GM12801 (cell line): Measurements from ENCODE around the gene ZNF654.

Source experiments
- TF ChIP-seq, protein P1 (sequence below): IDR thresholded peaks from one replicate; pipeline ENCODE4 v1.5.1; 2011; ENCODE audit warnings: control low read depth; ENCODE audit not compliant: insufficient read length; ENCODE audit errors: extremely low read depth

Gene ZNF654

DNA sequence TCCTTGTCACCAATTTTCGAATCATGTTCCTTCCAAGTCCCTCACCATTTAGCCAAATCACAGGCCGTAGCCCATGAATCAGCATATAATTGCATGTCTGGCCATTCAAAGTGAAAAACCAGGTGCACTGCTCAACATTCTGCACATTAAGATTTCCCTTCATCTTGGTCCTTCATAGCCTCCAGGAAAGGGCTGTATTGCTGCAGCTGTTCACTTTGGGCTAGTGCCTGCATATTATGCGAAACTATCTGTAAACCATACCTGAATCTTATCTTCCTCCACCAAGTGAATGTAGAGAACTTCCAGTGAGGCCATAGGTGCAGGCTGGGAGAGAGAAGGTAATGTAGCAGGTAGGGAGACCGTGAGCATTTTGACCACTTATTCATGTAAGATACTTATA lies 18.5 kb upstream of the ZNF654 start:
- TF ChIP-seq, protein P1, sequence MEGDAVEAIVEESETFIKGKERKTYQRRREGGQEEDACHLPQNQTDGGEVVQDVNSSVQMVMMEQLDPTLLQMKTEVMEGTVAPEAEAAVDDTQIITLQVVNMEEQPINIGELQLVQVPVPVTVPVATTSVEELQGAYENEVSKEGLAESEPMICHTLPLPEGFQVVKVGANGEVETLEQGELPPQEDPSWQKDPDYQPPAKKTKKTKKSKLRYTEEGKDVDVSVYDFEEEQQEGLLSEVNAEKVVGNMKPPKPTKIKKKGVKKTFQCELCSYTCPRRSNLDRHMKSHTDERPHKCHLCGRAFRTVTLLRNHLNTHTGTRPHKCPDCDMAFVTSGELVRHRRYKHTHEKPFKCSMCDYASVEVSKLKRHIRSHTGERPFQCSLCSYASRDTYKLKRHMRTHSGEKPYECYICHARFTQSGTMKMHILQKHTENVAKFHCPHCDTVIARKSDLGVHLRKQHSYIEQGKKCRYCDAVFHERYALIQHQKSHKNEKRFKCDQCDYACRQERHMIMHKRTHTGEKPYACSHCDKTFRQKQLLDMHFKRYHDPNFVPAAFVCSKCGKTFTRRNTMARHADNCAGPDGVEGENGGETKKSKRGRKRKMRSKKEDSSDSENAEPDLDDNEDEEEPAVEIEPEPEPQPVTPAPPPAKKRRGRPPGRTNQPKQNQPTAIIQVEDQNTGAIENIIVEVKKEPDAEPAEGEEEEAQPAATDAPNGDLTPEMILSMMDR = no peak

- TF ChIP-seq, protein P1 = no peak
These were observed 18.1 kb upstream of the ZNF654 start for GRCh38 chr3:88041005-88041404.

DNA sequence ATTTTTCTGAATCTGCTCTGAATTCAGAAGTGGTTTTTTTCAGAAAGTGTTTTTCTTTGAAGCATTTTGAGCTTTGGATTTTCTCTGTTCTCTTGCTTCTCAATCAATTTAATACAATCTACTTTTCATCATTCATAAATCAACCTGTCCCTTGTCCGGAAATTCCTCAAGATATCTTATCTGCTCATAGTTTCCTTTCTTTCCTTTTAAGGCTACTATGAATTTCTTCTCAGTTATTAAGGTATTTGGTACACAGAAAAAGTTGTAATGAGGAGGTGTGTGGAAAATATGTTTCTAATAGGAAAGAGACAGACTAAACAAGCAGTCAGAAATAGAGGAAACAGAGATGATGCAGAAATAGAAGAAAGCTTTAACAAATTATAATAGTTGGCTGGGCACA lies 14.6 kb upstream of the ZNF654 start:
- TF ChIP-seq, protein P1 = no peak

DNA sequence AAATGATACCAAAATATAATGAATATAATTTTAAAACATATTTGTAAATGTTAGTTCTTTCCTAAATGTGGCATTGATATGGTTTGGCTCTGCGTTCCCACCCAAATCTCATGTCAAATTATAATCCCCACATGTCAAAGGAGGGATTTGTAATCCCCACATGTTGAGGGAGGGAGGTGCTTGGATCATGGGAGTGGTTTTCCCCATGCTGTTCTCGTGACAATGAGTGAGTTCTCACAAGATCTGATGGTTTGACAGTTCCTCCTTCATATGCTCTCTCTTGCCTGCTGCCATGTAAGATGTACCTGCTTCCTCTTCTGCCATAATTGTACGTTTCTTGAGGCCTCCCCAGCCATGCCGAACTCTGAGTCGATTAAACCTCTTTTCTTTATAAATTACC lies 12.3 kb upstream of the ZNF654 start:
- TF ChIP-seq, protein P1 = no peak

GRCh38 chr3:88057630-88058305 lies 1.3 kb upstream of the ZNF654 start:
- TF ChIP-seq, protein P1 = no peak

DNA sequence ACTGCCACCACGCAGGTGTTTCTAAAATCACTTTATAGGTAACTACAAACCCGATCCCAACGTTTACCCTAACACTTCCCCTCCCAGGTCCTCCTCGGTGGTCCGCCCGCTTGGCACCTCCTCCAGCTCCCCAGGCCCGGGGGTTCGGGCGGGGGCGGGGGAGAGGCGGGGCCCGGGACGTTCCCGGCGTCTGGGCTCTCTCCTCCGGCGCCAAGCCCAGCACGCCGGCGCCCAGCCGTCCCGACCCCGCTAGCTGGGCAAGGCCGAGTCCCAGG lies 812 bp upstream of the ZNF654 start:
- TF ChIP-seq, protein P1 = no peak

- TF ChIP-seq, protein P1 = no peak
These were observed 520 bp downstream of the ZNF654 start for GRCh38 chr3:88059380-88060170.
